ENCODE results near the gene CEACAM19. TPM values are rescaled to one million over a fixed set of nuclear protein-coding genes. Genes with fewer than 3 reads are reported as not detected.
"Not testable (repeated sequence)": the region's sequence is repeated elsewhere in the genome, so short reads cannot be mapped to it uniquely, and the experiment has no call there.

Gene CEACAM19
- polyA plus RNA-seq, 4 donors = 9.1 to 30.9 (median 20.1) TPM

- DNase-seq (ENCODE audit: low read depth in 4 of 4, low spot score in 2 of 4) = no peak
Observed at GRCh38 chr19:44672226-44672625, 944 bp downstream of the CEACAM19 start.

- no peak for DNase-seq (ENCODE audit: low read depth in 4 of 4, low spot score in 2 of 4)
Observed at GRCh38 chr19:44673510-44673909, 2.2 kb downstream of the CEACAM19 start.

- no peak for DNase-seq (ENCODE audit: low read depth in 4 of 4, low spot score in 2 of 4)
Observed at GRCh38 chr19:44675521-44675920, 4.2 kb downstream of the CEACAM19 start.

- DNase-seq (ENCODE audit: low read depth in 4 of 4, low spot score in 2 of 4) = no peak
Observed at GRCh38 chr19:44677019-44677811, 5.9 kb downstream of the CEACAM19 start.

- DNase-seq (ENCODE audit: low read depth in 4 of 4, low spot score in 2 of 4) = no peak
Observed at GRCh38 chr19:44680536-44680935, 9.3 kb downstream of the CEACAM19 start.

GRCh38 chr19:44681992-44682790, 10.9 kb downstream of the CEACAM19 start:
- DNase-seq (ENCODE audit: low read depth in 4 of 4, low spot score in 2 of 4) = no peak

- no peak for DNase-seq (ENCODE audit: low read depth in 4 of 4, low spot score in 2 of 4)
Observed at GRCh38 chr19:44682807-44683206, 11.5 kb downstream of the CEACAM19 start.

- DNase-seq (ENCODE audit: low read depth in 4 of 4, low spot score in 2 of 4) = no peak
Observed at GRCh38 chr19:44683434-44684210, 12.3 kb downstream of the CEACAM19 start.

GRCh38 chr19:44684396-44684795, 13.1 kb downstream of the CEACAM19 start:
- DNase-seq (ENCODE audit: low read depth in 4 of 4, low spot score in 2 of 4) = not testable (repeated sequence)

- no peak for DNase-seq (ENCODE audit: low read depth in 4 of 4, low spot score in 2 of 4)
Observed at GRCh38 chr19:44684892-44685863, 13.9 kb downstream of the CEACAM19 start.

- DNase-seq (ENCODE audit: low read depth in 4 of 4, low spot score in 2 of 4) = no peak
Observed at GRCh38 chr19:44685877-44686276, 14.6 kb downstream of the CEACAM19 start.

- DNase-seq (ENCODE audit: low read depth in 4 of 4, low spot score in 2 of 4) = no peak
Observed at GRCh38 chr19:44686896-44687295, 15.6 kb downstream of the CEACAM19 start.

GRCh38 chr19:44687888-44688287, 16.6 kb downstream of the CEACAM19 start:
- no peak for DNase-seq (ENCODE audit: low read depth in 4 of 4, low spot score in 2 of 4)

- peak in 1 of 4 donors; percentile 56 for DNase-seq (ENCODE audit: low read depth in 4 of 4, low spot score in 2 of 4)
Observed at GRCh38 chr19:44689290-44690130, 18.2 kb downstream of the CEACAM19 start.

- no peak for DNase-seq (ENCODE audit: low read depth in 4 of 4, low spot score in 2 of 4)
Observed at GRCh38 chr19:44690131-44690440, 18.8 kb downstream of the CEACAM19 start.

GRCh38 chr19:44692379-44692721, 21.1 kb downstream of the CEACAM19 start:
- no peak for DNase-seq (ENCODE audit: low read depth in 4 of 4, low spot score in 2 of 4)

GRCh38 chr19:44694184-44694579, 22.9 kb downstream of the CEACAM19 start:
- no peak for DNase-seq (ENCODE audit: low read depth in 4 of 4, low spot score in 2 of 4)

- no peak for DNase-seq (ENCODE audit: low read depth in 4 of 4, low spot score in 2 of 4)
Observed at GRCh38 chr19:44696939-44697669, 25.8 kb downstream of the CEACAM19 start.

GRCh38 chr19:44697670-44698034, 26.4 kb downstream of the CEACAM19 start:
- DNase-seq (ENCODE audit: low read depth in 4 of 4, low spot score in 2 of 4) = no peak

Data from left renal cortex interstitium (tissue), 4 donors.